NT2/D1 (cell line): ENCODE data around the gene INAFM2.

Experiments
- SUZ12 ChIP-seq: IDR thresholded peaks from 2 replicates; pipeline ENCODE4 v1.6.1; 2011; ENCODE audit not compliant: insufficient read length, insufficient read depth; ENCODE audit errors: extremely low read depth
- YY1 ChIP-seq: IDR thresholded peaks from 2 replicates; pipeline ENCODE4 v1.6.1; 2011; ENCODE audit not compliant: insufficient read length, insufficient read depth
- ZNF274 ChIP-seq: IDR thresholded peaks from 2 replicates; pipeline ENCODE4 v1.6.1; 2011; ENCODE audit warnings: mild to moderate bottlenecking, low read depth, low read length

- TF ChIP-seq YY1 (no peak), ZNF274 (no peak), SUZ12 (no peak)
These were observed 25.1 kb upstream of the INAFM2 start for GRCh38 chr15:40298216-40298935.
